Bronchial epithelial cell (primary cell): ENCODE results near the gene TOR2A. TPM values are rescaled to one million over a fixed set of nuclear protein-coding genes. Genes with fewer than 3 reads are reported as not detected.

ENCODE experiments used
- DNase-seq: peaks from one replicate; pipeline ENCODE4 v3.0.0-alpha.2; 2010; ENCODE audit warnings: low read depth
- FAIRE-seq: peaks from 2 replicates; lab custom pipeline; 2011; peaks lifted over from hg19 to GRCh38; lab: Jason Lieb, UNC
- H3K27me3 ChIP-seq: 2 replicates; pipeline ENCODE4 v1.5.1; 2011; ENCODE audit warnings: low read length; ENCODE audit not compliant: control insufficient read depth, insufficient read depth
- H3K36me3 ChIP-seq: 2 replicates; pipeline ENCODE4 v1.5.1; 2011; ENCODE audit warnings: low read length; ENCODE audit not compliant: control insufficient read depth, insufficient read depth
- H3K4me3 ChIP-seq: 2 replicates; pipeline ENCODE4 v1.5.1; 2011; ENCODE audit warnings: mild to moderate bottlenecking, low read depth, low read length, control low read depth
- total RNA-seq: library from RNA; depleted of rRNA; stranded (reverse); fragments of >200 nt; gene quantifications from 2 replicates; pipeline ENCODE4 v1.2.1, GENCODE V29; 2014
- TF ChIP-seq, protein P1 (sequence below): IDR thresholded peaks from 2 replicates; pipeline ENCODE4 v1.5.1; 2011; ENCODE audit warnings: mild to moderate bottlenecking, moderate library complexity, low read length, control low read depth, inconsistent platforms; ENCODE audit not compliant: insufficient read depth, severe bottlenecking

Gene TOR2A
- total RNA-seq, 1 donor from 2014 or later = 1.8 TPM

DNA sequence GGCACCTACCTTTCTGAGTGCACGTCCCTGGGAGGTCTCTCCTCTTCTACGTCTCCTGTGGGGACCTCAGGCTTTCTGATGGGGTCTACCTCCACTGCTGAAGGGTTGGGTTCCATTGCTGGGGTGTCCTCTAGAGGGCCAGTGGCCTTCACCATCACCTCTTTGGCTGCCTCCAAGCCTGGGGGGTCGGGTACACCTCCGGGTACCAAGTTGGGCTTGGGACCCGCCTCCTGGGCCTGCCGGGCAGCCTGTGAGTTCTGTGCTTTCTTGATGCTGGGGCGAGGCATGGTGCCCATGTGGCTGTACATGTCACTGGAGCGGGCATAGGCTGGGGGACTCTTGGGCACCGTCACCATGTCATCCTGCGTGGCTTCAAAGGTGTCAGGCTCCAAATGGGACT lies 38.9 kb upstream of the TOR2A start:
- no peak for FAIRE-seq
- Histone ChIP-seq H3K4me3 (no peak overlapping the region), H3K27me3 (no peaks in the 10 kb centered on the region), H3K36me3 (no peaks in the 10 kb centered on the region)
- DNase-seq = no peak
- TF ChIP-seq, protein P1, sequence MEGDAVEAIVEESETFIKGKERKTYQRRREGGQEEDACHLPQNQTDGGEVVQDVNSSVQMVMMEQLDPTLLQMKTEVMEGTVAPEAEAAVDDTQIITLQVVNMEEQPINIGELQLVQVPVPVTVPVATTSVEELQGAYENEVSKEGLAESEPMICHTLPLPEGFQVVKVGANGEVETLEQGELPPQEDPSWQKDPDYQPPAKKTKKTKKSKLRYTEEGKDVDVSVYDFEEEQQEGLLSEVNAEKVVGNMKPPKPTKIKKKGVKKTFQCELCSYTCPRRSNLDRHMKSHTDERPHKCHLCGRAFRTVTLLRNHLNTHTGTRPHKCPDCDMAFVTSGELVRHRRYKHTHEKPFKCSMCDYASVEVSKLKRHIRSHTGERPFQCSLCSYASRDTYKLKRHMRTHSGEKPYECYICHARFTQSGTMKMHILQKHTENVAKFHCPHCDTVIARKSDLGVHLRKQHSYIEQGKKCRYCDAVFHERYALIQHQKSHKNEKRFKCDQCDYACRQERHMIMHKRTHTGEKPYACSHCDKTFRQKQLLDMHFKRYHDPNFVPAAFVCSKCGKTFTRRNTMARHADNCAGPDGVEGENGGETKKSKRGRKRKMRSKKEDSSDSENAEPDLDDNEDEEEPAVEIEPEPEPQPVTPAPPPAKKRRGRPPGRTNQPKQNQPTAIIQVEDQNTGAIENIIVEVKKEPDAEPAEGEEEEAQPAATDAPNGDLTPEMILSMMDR = no peak

DNA sequence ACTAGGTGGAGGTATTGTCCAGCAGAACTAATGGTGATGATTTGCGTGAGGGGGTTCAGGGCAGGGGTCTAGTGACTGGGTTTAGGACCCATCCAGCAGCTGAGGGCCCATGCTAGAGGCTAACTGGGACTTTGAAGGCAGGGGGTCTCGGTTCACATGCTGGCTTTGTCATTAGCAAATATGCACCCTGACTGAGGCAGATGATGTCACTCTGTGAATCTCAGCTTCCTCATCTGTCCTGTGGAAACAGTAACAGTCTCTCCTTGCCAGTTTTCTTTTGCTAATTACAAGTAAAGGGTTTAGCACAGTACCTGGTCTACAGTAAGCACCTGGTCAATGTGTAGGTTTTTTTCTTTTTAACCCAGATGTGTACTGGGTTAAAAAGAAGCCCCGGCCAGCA lies 38.2 kb upstream of the TOR2A start:
- FAIRE-seq = no peak
- no peak overlapping the region for H3K4me3 ChIP-seq
- TF ChIP-seq, protein P1 = no peak
- no peaks in the 10 kb centered on the region for H3K36me3 ChIP-seq
- no peaks in the 10 kb centered on the region for H3K27me3 ChIP-seq
- DNase-seq = no peak

GRCh38 chr9:127772603-127773002 lies 37.5 kb upstream of the TOR2A start:
- Histone ChIP-seq H3K27me3 (no peaks in the 10 kb centered on the region), H3K36me3 (no peaks in the 10 kb centered on the region), H3K4me3 (no peak overlapping the region)
- FAIRE-seq (no peak), DNase-seq (no peak)
- TF ChIP-seq, protein P1 = no peak

DNA sequence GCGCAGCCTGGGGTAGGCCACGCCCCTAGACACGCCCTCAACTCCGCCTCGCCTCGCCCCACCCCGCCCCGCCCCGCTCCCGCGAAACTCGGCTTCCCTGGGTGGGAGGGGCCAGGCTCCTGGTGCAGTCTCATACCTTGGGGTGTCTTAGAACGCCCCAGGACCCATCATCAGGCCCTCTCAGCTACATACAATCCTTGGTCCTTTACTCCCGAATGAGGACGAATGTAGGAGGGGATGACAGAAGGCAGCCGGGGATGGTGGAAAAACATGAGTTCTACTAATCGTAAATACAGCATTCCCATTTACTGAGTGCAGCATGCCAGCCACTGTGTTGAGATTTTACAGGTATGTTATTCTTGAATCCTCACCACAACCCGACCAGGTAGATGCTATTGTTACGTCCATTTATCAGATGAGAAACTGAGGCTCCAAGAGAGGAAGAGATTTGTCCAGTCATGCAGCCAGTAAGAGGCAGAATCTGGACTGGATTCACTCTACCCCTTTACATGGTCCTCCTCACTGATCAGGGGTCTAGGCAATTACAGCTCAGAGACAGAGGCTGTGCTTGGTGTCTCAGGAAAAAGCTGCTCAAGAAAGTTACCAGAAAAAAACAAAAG lies 36.6 kb upstream of the TOR2A start:
- FAIRE-seq = no peak
- TF ChIP-seq, protein P1 = no peak
- DNase-seq = no peak
- Histone ChIP-seq H3K4me3 (peak overlapping the region; percentile 45), H3K27me3 (no peaks in the 10 kb centered on the region), H3K36me3 (no peaks in the 10 kb centered on the region)

GRCh38 chr9:127770905-127771569 lies 35.9 kb upstream of the TOR2A start:
- TF ChIP-seq, protein P1 = no peak
- peak overlapping the region; percentile 45 for H3K4me3 ChIP-seq
- DNase-seq = peak; percentile 92
- no peaks in the 10 kb centered on the region for H3K27me3 ChIP-seq
- FAIRE-seq = no peak
- H3K36me3 ChIP-seq = no peaks in the 10 kb centered on the region
